Endothelial cell of umbilical vein (primary cell): ENCODE data around the gene DNAJB8. TPM values are rescaled to one million over a fixed set of nuclear protein-coding genes. Genes with fewer than 3 reads are reported as not detected.

ENCODE experiments used
- BruUV-seq: library from RNA; stranded (reverse); fragments of 400-500 nt; replicated peaks from 2 replicates; lab custom pipeline; 2021; lab: Mats Ljungman, UMichigan
- CTCF ChIA-PET: fragments of 300-600, 350-600 bp; sonication (Branson Sonifier 250); formaldehyde crosslinking; loops from one replicate; lab custom pipeline; 2021; ENCODE audit warnings: antibody characterized with exemption, inconsistent platforms; lab: Charles Lee
- POLR2A ChIA-PET: fragments of 300-600, 350-600 bp; sonication (Branson Sonifier 250); formaldehyde crosslinking; loops from one replicate; lab custom pipeline; 2021; ENCODE audit warnings: antibody characterized with exemption, inconsistent platforms; lab: Charles Lee
- DNase-seq: peaks from one replicate; pipeline ENCODE4 v3.0.0-alpha.2; 2011; ENCODE audit warnings: low read depth, low spot score
- FAIRE-seq: peaks from 2 replicates; lab custom pipeline; 2011; peaks lifted over from hg19 to GRCh38; lab: Jason Lieb, UNC
- H2AFZ ChIP-seq: 2 replicates; pipeline ENCODE4 v1.6.0; 2012; ENCODE audit warnings: low read depth, low read length, control low read depth, inconsistent platforms
- H3K27ac ChIP-seq: 2 replicates; pipeline ENCODE4 v1.5.1; 2011; ENCODE audit warnings: low read depth, mild to moderate bottlenecking, control low read depth, low read length, moderate library complexity; ENCODE audit not compliant: insufficient read depth
- H3K27me3 ChIP-seq, 2 experiments: 2 replicates each; pipeline versions ENCODE4 v1.6.0 to v1.6.1; 2011; ENCODE audit warnings: low read length in 2 of 2, mixed read lengths in 1 of 2; ENCODE audit not compliant: control insufficient read depth in 2 of 2, insufficient read depth in 2 of 2
- H3K36me3 ChIP-seq, 2 experiments: 2 replicates in 1 of 2; 3 replicates in 1 of 2; pipeline ENCODE4 v1.5.1; 2011; ENCODE audit warnings: low read length in 2 of 2, mild to moderate bottlenecking in 1 of 2, moderate library complexity in 1 of 2; ENCODE audit not compliant: control insufficient read depth in 2 of 2, insufficient read depth in 2 of 2; ENCODE audit errors: extremely low read depth in 1 of 2
- H3K4me1 ChIP-seq: 3 replicates; pipeline ENCODE4 v1.5.1; 2011; ENCODE audit warnings: mild to moderate bottlenecking, low read length; ENCODE audit not compliant: control insufficient read depth, insufficient read depth; ENCODE audit errors: extremely low read depth
- H3K4me2 ChIP-seq: 2 replicates; pipeline ENCODE4 v1.6.1; 2011; ENCODE audit warnings: low read length, control low read depth, mixed read lengths; ENCODE audit not compliant: insufficient read depth
- H3K4me3 ChIP-seq, 3 experiments: fragments of 200-600 bp in 1 of 3; sonication (generic), shearing (Covaris generic) in 1 of 3; replicated peaks in 1 of 3; 2 replicates each; pipeline ENCODE4 v1.5.1; 2011 to 2016; ENCODE audit warnings: control low read depth in 3 of 3, low read length in 3 of 3, mild to moderate bottlenecking in 2 of 3, inconsistent platforms in 1 of 3, low read depth in 1 of 3, moderate library complexity in 1 of 3; ENCODE audit not compliant: insufficient read depth in 1 of 3
- H3K79me2 ChIP-seq: 2 replicates; pipeline ENCODE4 v1.6.0; 2012; ENCODE audit warnings: low read length, inconsistent platforms; ENCODE audit not compliant: control insufficient read depth, insufficient read depth
- H3K9ac ChIP-seq: replicated peaks from 2 replicates; pipeline ENCODE3; 2011; ENCODE audit warnings: low read length, control low read depth; ENCODE audit not compliant: insufficient read depth; ENCODE audit errors: extremely low read depth
- H3K9me1 ChIP-seq: replicated peaks from 3 replicates; pipeline ENCODE4 v1.6.0; 2011; ENCODE audit warnings: mild to moderate bottlenecking, low read length; ENCODE audit not compliant: control insufficient read depth, insufficient read depth; ENCODE audit errors: extremely low read depth
- H3K9me3 ChIP-seq: replicated peaks from 2 replicates; pipeline ENCODE4 v1.5.1; 2012; ENCODE audit warnings: low read length, inconsistent platforms; ENCODE audit not compliant: control insufficient read depth, insufficient read depth
- H4K20me1 ChIP-seq: replicated peaks from 2 replicates; pipeline ENCODE3; 2011; ENCODE audit warnings: mild to moderate bottlenecking, low read length; ENCODE audit not compliant: control insufficient read depth, insufficient read depth; ENCODE audit errors: extremely low read depth
- CTCF ChIP-seq, 2 donors: IDR thresholded peaks; 1 replicate in 1 of 2; 2 replicates in 1 of 2; pipeline ENCODE4 v1.5.1; 2011; ENCODE audit warnings: low read length in 2 of 2, mild to moderate bottlenecking in 2 of 2, moderate library complexity in 2 of 2, control low read depth in 1 of 2, inconsistent platforms in 1 of 2, low read depth in 1 of 2; ENCODE audit not compliant: insufficient read depth in 1 of 2; ENCODE audit errors: extremely low read depth in 1 of 2
- EZH2 ChIP-seq: IDR thresholded peaks from 2 replicates; pipeline ENCODE4 v1.6.1; 2012; ENCODE audit warnings: borderline replicate concordance, low read depth, mild to moderate bottlenecking, moderate library complexity, low read length, inconsistent platforms; ENCODE audit not compliant: severe bottlenecking
- FOS ChIP-seq: IDR thresholded peaks from 2 replicates; pipeline ENCODE4 v1.6.1; 2011; ENCODE audit warnings: mild to moderate bottlenecking, low read length, moderate library complexity, borderline replicate concordance; ENCODE audit not compliant: insufficient read depth
- GATA2 ChIP-seq: IDR thresholded peaks from 2 replicates; pipeline ENCODE4 v1.7.0; 2011; ENCODE audit warnings: low read depth, mild to moderate bottlenecking, moderate library complexity, mixed read lengths, low read length; ENCODE audit not compliant: insufficient read length, insufficient read depth
- JUN ChIP-seq: IDR thresholded peaks from 2 replicates; pipeline ENCODE4 v1.6.1; 2011; ENCODE audit warnings: borderline replicate concordance, low read depth; ENCODE audit not compliant: insufficient read length, insufficient read depth
- MAX ChIP-seq: IDR thresholded peaks from 2 replicates; pipeline ENCODE4 v1.6.1; 2011; ENCODE audit not compliant: insufficient read depth, insufficient read length
- MYC ChIP-seq: IDR thresholded peaks from one replicate; pipeline ENCODE4 v1.6.1; 2011; ENCODE audit warnings: mild to moderate bottlenecking, low read depth, low read length
- POLR2A ChIP-seq: IDR thresholded peaks from 2 replicates; pipeline ENCODE4 v1.6.1; 2012; ENCODE audit warnings: low read depth, mild to moderate bottlenecking, control low read depth, low read length
- POLR2AphosphoS5 ChIP-seq: IDR thresholded peaks from 2 replicates; pipeline ENCODE4 v1.6.1; 2012; ENCODE audit warnings: low read depth, mild to moderate bottlenecking, control low read depth, low read length, moderate library complexity; ENCODE audit not compliant: insufficient read depth
- dilution Hi-C: fragments of 300-500 bp; cut with MboI; formaldehyde crosslinking; loops from one replicate; pipeline ENCODE4 v1.15.0; 2019; ENCODE audit warnings: low sequenced_read_pairs; ENCODE audit not compliant: extremely low pct_ligation_motif_present
- intact Hi-C: fragments of 100-400 bp; cut with micrococcal nuclease; formaldehyde crosslinking; loops from one replicate; pipeline ENCODE4 v1.10.0; 2022
- polyA plus RNA-seq, 4 experiments: library from polyadenylated mRNA; depleted of rRNA in 3 of 4; stranded (reverse) in 3 of 4; unstranded in 1 of 4; fragments of >200 nt; gene quantifications; 2 replicates each; pipeline versions ENCODE4 v1.2.1 to v1.2.3, GENCODE V29; 2011 to 2012; ENCODE audit warnings: missing spikeins in 1 of 4
- total RNA-seq: library from RNA; stranded (reverse); gene quantifications from 2 replicates; pipeline ENCODE4 v1.2.3, GENCODE V29; 2021

DNAJB8 gene
- total and polyA plus RNA-seq, 2 donors (not counting 3 experiments of a cell fraction or from before 2014, with no cell fraction given) = not detected

- H3K36me3 ChIP-seq = peaks cover 7 to 16% of the 10 kb centered on the region in 2 experiments
- peaks cover 19% of the 10 kb centered on the region for H3K4me1 ChIP-seq
- dilution Hi-C loops = no loop called here
- no peaks in the 10 kb centered on the region for H4K20me1 ChIP-seq
- H3K9me1 ChIP-seq = no peaks in the 10 kb centered on the region
- no peak for FAIRE-seq
- DNase-seq = no peak
- H3K4me2 ChIP-seq = no peak overlapping the region
- H3K27me3 ChIP-seq = peaks cover 0 to 7% of the 10 kb centered on the region in 2 experiments
- H3K27ac ChIP-seq = no peak overlapping the region
- no peak overlapping the region for H3K9ac ChIP-seq
- ChIA-PET CTCF (interaction anchor here (0.9 to 1.6 kb wide), 2 partner anchors 13 to 36 kb away, joined by 5 to 6 read pairs; no protein-coding TSS in a partner anchor), POLR2A (no interaction called here)
- no TSS peak for BruUV-seq
- TF ChIP-seq POLR2AphosphoS5 (no peak), MAX (no peak), FOS (no peak), POLR2A (no peak), GATA2 (no peak), MYC (no peak), EZH2 (no peak), CTCF (IDR thresholded peaks at IDR 0.05; ENCODE audit: extremely low read depth in 1 of 2, insufficient read depth in 1 of 2, low read depth in 1 of 2, low read length in 2 of 2) (no peak), JUN (no peak)
- intact Hi-C loops = no loop called here
- no peak overlapping the region for H2AFZ ChIP-seq
- no peak overlapping the region for H3K4me3 ChIP-seq
- H3K9me3 ChIP-seq = no peaks in the 10 kb centered on the region
- H3K79me2 ChIP-seq = peaks cover 21% of the 10 kb centered on the region
Observed at GRCh38 chr3:128476659-128477058, 10.0 kb upstream of the DNAJB8 start.
